Measurements from ENCODE around the gene GDI1. TPM values are rescaled to one million over a fixed set of nuclear protein-coding genes. Genes with fewer than 3 reads are reported as not detected.

Gene GDI1
- total and polyA plus RNA-seq, 9 of the 15 experiments (the other 6 are each of a cell fraction or from before 2014, with no cell fraction given) = 0.97 to 82.6 (median 37.5) TPM

- TF ChIP-seq, protein P1, sequence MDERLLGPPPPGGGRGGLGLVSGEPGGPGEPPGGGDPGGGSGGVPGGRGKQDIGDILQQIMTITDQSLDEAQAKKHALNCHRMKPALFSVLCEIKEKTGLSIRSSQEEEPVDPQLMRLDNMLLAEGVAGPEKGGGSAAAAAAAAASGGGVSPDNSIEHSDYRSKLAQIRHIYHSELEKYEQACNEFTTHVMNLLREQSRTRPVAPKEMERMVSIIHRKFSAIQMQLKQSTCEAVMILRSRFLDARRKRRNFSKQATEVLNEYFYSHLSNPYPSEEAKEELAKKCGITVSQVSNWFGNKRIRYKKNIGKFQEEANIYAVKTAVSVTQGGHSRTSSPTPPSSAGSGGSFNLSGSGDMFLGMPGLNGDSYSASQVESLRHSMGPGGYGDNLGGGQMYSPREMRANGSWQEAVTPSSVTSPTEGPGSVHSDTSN (CRISPR knock-in tag; IDR thresholded peaks at IDR 0.05; ENCODE audit: low read depth) = no peak
- TF ChIP-seq, protein P1 (tag; conservative IDR thresholded peaks at IDR 0.05; ENCODE audit: low read depth) = no peak
- TF ChIP-seq ZNF3 (CRISPR knock-in tag; IDR thresholded peaks at IDR 0.05) (no peak), NFIC (IDR thresholded peaks at IDR 0.05) (no peak), NONO (IDR thresholded peaks at IDR 0.05; ENCODE audit: low read depth in 2 of 2, low read length in 1 of 2) (peak; percentile 20 to 37; a peak in 1 of 4 replicates), MYNN (IDR thresholded peaks at IDR 0.05) (0 out of 2 replicates have a peak, but pooled peaks have one; percentile 50), MYNN (CRISPR knock-in tag; IDR thresholded peaks at IDR 0.05) (no peak), ZEB2 (IDR thresholded peaks at IDR 0.05) (no peak), PHF8 (IDR thresholded peaks at IDR 0.05; ENCODE audit: borderline replicate concordance, low read length) (peak; percentile 55; the same call in 1 of the 2 replicates), MAFG (tag; conservative IDR thresholded peaks at IDR 0.05) (no peak), ILK (tag; IDR thresholded peaks at IDR 0.05; ENCODE audit: borderline replicate concordance, low read depth) (no peak), NEUROD1 (IDR thresholded peaks at IDR 0.05; ENCODE audit: borderline replicate concordance, low read depth, low read length, partially characterized antibody) (no peak), BMI1 (IDR thresholded peaks at IDR 0.05; ENCODE audit: low read length) (no peak), ZNF511 (CRISPR knock-in tag; IDR thresholded peaks at IDR 0.05) (no peak), E2F8 (IDR thresholded peaks at IDR 0.05; ENCODE audit: low read depth, partially characterized antibody) (no peak), TCF7L2 (IDR thresholded peaks at IDR 0.05; ENCODE audit: low read depth, low read length) (no peak), ELF4 (CRISPR knock-in tag; IDR thresholded peaks at IDR 0.05) (0 out of 2 replicates have a peak, but pooled peaks have one; percentile 41), RFX1 (IDR thresholded peaks at IDR 0.05) (no peak)
- TF ChIP-seq, protein P2, sequence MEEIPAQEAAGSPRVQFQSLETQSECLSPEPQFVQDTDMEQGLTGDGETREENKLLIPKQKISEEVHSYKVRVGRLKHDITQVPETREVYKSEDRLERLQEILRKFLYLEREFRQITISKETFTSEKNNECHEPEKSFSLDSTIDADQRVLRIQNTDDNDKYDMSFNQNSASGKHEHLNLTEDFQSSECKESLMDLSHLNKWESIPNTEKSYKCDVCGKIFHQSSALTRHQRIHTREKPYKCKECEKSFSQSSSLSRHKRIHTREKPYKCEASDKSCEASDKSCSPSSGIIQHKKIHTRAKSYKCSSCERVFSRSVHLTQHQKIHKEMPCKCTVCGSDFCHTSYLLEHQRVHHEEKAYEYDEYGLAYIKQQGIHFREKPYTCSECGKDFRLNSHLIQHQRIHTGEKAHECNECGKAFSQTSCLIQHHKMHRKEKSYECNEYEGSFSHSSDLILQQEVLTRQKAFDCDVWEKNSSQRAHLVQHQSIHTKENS (CRISPR knock-in tag; IDR thresholded peaks at IDR 0.05) = no peak
- TF ChIP-seq, protein P3, sequence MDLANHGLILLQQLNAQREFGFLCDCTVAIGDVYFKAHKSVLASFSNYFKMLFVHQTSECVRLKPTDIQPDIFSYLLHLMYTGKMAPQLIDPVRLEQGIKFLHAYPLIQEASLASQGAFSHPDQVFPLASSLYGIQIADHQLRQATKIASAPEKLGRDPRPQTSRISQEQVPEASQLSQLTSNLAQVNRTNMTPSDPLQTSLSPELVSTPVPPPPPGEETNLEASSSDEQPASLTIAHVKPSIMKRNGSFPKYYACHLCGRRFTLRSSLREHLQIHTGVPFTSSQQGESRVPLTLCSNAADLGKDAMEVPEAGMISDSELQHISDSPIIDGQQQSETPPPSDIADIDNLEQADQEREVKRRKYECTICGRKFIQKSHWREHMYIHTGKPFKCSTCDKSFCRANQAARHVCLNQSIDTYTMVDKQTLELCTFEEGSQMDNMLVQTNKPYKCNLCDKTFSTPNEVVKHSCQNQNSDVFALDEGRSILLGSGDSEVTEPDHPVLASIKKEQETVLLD (IDR thresholded peaks at IDR 0.05) = 0 out of 2 replicates have a peak, but pooled peaks have one; percentile 31
Observed at GRCh38 chrX:154486396-154487207, 49.6 kb downstream of the GDI1 start, which contains the start of gene UBL4A (continued).
